ENCODE results near the gene UMODL1.

GRCh38 chr21:42044871-42045495 is 26.1 kb upstream of the UMODL1 start:
- no peak for TF ChIP-seq POLR2A (IDR thresholded peaks at IDR 0.05)
- TF ChIP-seq CTCF (IDR thresholded peaks at IDR 0.05 in 8 of 11, conservative IDR thresholded peaks at IDR 0.05 in 3 of 11) = no peak
- no peak for TF ChIP-seq POLR2AphosphoS5 (IDR thresholded peaks at IDR 0.05)
